Neural progenitor cell (in vitro differentiated cells): ENCODE measurements around the gene CTIF. TPM values are rescaled to one million over a fixed set of nuclear protein-coding genes. Genes with fewer than 3 reads are reported as not detected.
A peak's percentile ranks its signal among the peaks of the same experiment; 100 is the strongest.

Experiments
- DNase-seq: peaks from one replicate; pipeline ENCODE4 v3.0.0-alpha.2; 2016; ENCODE audit warnings: low spot score
- H2AFZ ChIP-seq: fragments of 200-600 bp; sonication (generic); replicated peaks from 2 replicates; pipeline ENCODE4 v1.6.1; 2016; ENCODE audit warnings: antibody characterized with exemption
- H3F3A ChIP-seq: fragments of 200-600 bp; sonication (generic); 2 replicates; pipeline ENCODE4 v1.6.1; 2016; ENCODE audit warnings: antibody characterized with exemption, low read depth
- H3K27ac ChIP-seq: fragments of 200-600 bp; sonication (generic); 2 replicates; pipeline ENCODE4 v1.5.1; 2016; ENCODE audit warnings: mild to moderate bottlenecking
- H3K27me3 ChIP-seq: fragments of 200-600 bp; sonication (generic); 2 replicates; pipeline ENCODE4 v1.6.1; 2016; ENCODE audit warnings: mild to moderate bottlenecking, moderate library complexity
- H3K36me3 ChIP-seq: fragments of 200-600 bp; sonication (generic); 2 replicates; pipeline ENCODE4 v1.5.1; 2016
- H3K4me1 ChIP-seq: fragments of 200-600 bp; sonication (generic); 2 replicates; pipeline ENCODE4 v1.6.1; 2016; ENCODE audit warnings: mixed run types
- H3K4me2 ChIP-seq: fragments of 200-600 bp; sonication (generic); 2 replicates; pipeline ENCODE4 v1.6.1; 2016
- H3K4me3 ChIP-seq: fragments of 200-600 bp; sonication (generic); 2 replicates; pipeline ENCODE4 v1.5.1; 2016
- H3K79me2 ChIP-seq: fragments of 200-600 bp; sonication (generic); 2 replicates; pipeline ENCODE4 v1.6.1; 2016; ENCODE audit warnings: low read depth
- H3K9ac ChIP-seq: fragments of 200-600 bp; sonication (generic); 2 replicates; pipeline ENCODE4 v1.6.1; 2016
- H3K9me3 ChIP-seq: fragments of 200-600 bp; sonication (generic); 2 replicates; pipeline ENCODE4 v1.5.1; 2016; ENCODE audit warnings: low read depth
- H4K20me1 ChIP-seq: fragments of 200-600 bp; sonication (generic); 2 replicates; pipeline ENCODE4 v1.6.1; 2016; ENCODE audit warnings: low read depth
- H3K27ac Mint-ChIP-seq: 3 replicates; pipeline ENCODE4 v1.8.0; 2021; ENCODE audit warnings: mixed read lengths
- H3K27me3 Mint-ChIP-seq: 2 replicates; pipeline ENCODE4 v1.8.0; 2022; ENCODE audit warnings: low read depth, mild to moderate bottlenecking, inconsistent platforms, moderate library complexity, mixed read lengths; ENCODE audit not compliant: insufficient read depth
- H3K36me3 Mint-ChIP-seq: 3 replicates; pipeline ENCODE4 v1.8.0; 2021; ENCODE audit warnings: mixed read lengths
- H3K4me1 Mint-ChIP-seq: 3 replicates; pipeline ENCODE4 v1.8.0; 2021; ENCODE audit warnings: mixed read lengths
- H3K4me3 Mint-ChIP-seq: 3 replicates; pipeline ENCODE4 v1.8.0; 2021; ENCODE audit warnings: mild to moderate bottlenecking, moderate library complexity, mixed read lengths
- H3K9me3 Mint-ChIP-seq: 3 replicates; pipeline ENCODE4 v1.8.0; 2020; ENCODE audit warnings: mixed read lengths
- CTCF ChIP-seq: fragments of 200-600 bp; sonication (generic); IDR thresholded peaks from 2 replicates; pipeline ENCODE4 v1.5.1; 2017; ENCODE audit warnings: antibody characterized with exemption, mild to moderate bottlenecking
- EZH2 ChIP-seq: fragments of 200-600 bp; sonication (generic); IDR thresholded peaks from 2 replicates; pipeline ENCODE4 v1.6.1; 2017; ENCODE audit warnings: antibody characterized with exemption, mild to moderate bottlenecking, moderate library complexity
- EZH2phosphoT487 ChIP-seq: fragments of 200-600 bp; sonication (generic); IDR thresholded peaks from 2 replicates; pipeline ENCODE4 v1.6.1; 2017; ENCODE audit warnings: antibody characterized with exemption
- total RNA-seq: library from RNA; depleted of rRNA; stranded (reverse); fragments of >200 nt; gene quantifications from 2 replicates; pipeline ENCODE4 v1.2.3, GENCODE V29; 2015; ENCODE audit warnings: low replicate concordance

The CTIF gene
- total RNA-seq, 1 donor from 2014 or later: 17.6 TPM

- peaks cover 2% of the 10 kb centered on the region for H3K4me1 Mint-ChIP-seq
- no peak overlapping the region for H3K4me3 ChIP-seq
- no peak for DNase-seq
- no peak overlapping the region for H3K27ac Mint-ChIP-seq
- H3F3A ChIP-seq: no peaks in the 10 kb centered on the region
- peaks cover 8% of the 10 kb centered on the region for H3K36me3 Mint-ChIP-seq
- no peak overlapping the region for H3K27ac ChIP-seq
- no peaks in the 10 kb centered on the region for H3K79me2 ChIP-seq
- TF ChIP-seq EZH2 (no peak), EZH2phosphoT487 (no peak), CTCF (no peak)
- H3K4me1 ChIP-seq: no peaks in the 10 kb centered on the region
- no peak overlapping the region for H3K4me2 ChIP-seq
- no peaks in the 10 kb centered on the region for H4K20me1 ChIP-seq
- no peak overlapping the region for H3K4me3 Mint-ChIP-seq
- H3K27me3 ChIP-seq: no peaks in the 10 kb centered on the region
- H3K9me3 ChIP-seq: no peaks in the 10 kb centered on the region
- no peak overlapping the region for H3K9ac ChIP-seq
- no peak overlapping the region for H2AFZ ChIP-seq
- peaks cover 4% of the 10 kb centered on the region for H3K9me3 Mint-ChIP-seq
- no peaks in the 10 kb centered on the region for H3K36me3 ChIP-seq
- H3K27me3 Mint-ChIP-seq: peaks cover 3% of the 10 kb centered on the region
These were observed 98.5 kb downstream of the CTIF start for GRCh38 chr18:48637081-48637990.

- H3K9ac ChIP-seq: no peak overlapping the region
- no peaks in the 10 kb centered on the region for H4K20me1 ChIP-seq
- no peak overlapping the region for H3K4me2 ChIP-seq
- TF ChIP-seq EZH2phosphoT487 (no peak), EZH2 (no peak), CTCF (no peak)
- no peak overlapping the region for H3K27ac ChIP-seq
- Mint-ChIP-seq H3K27me3 (peaks cover 3% of the 10 kb centered on the region), H3K9me3 (peaks cover 4% of the 10 kb centered on the region), H3K27ac (peak overlapping the region; percentile 46), H3K36me3 (peaks cover 6% of the 10 kb centered on the region), H3K4me3 (no peak overlapping the region), H3K4me1 (peaks cover 4% of the 10 kb centered on the region)
- no peak for DNase-seq
- H3K79me2 ChIP-seq: no peaks in the 10 kb centered on the region
- no peak overlapping the region for H3K4me3 ChIP-seq
- H3K9me3 ChIP-seq: no peaks in the 10 kb centered on the region
- H3K4me1 ChIP-seq: no peaks in the 10 kb centered on the region
- H3K36me3 ChIP-seq: no peaks in the 10 kb centered on the region
- H3F3A ChIP-seq: no peaks in the 10 kb centered on the region
- H3K27me3 ChIP-seq: no peaks in the 10 kb centered on the region
- H2AFZ ChIP-seq: no peak overlapping the region
These were observed 99.6 kb downstream of the CTIF start for GRCh38 chr18:48638451-48638850.

GRCh38 chr18:48638896-48639771 is 100.3 kb downstream of the CTIF start:
- Histone ChIP-seq H3K79me2 (no peaks in the 10 kb centered on the region), H3K4me3 (no peak overlapping the region), H3K9me3 (no peaks in the 10 kb centered on the region), H3K9ac (no peak overlapping the region), H2AFZ (no peak overlapping the region), H4K20me1 (no peaks in the 10 kb centered on the region), H3K27ac (no peak overlapping the region), H3K36me3 (no peaks in the 10 kb centered on the region), H3K27me3 (no peaks in the 10 kb centered on the region), H3F3A (no peaks in the 10 kb centered on the region), H3K4me2 (no peak overlapping the region), H3K4me1 (no peaks in the 10 kb centered on the region)
- peaks cover 5% of the 10 kb centered on the region for H3K36me3 Mint-ChIP-seq
- peaks cover 5% of the 10 kb centered on the region for H3K4me1 Mint-ChIP-seq
- peaks cover 4% of the 10 kb centered on the region for H3K9me3 Mint-ChIP-seq
- H3K27ac Mint-ChIP-seq: no peak overlapping the region
- no peak overlapping the region for H3K4me3 Mint-ChIP-seq
- no peak for TF ChIP-seq CTCF
- peaks cover 3% of the 10 kb centered on the region for H3K27me3 Mint-ChIP-seq
- DNase-seq: no peak
